IPS-NIHi11 (cell line): ENCODE data around the gene PRDM16.

Source experiments
- DNase-seq: peaks from one replicate; pipeline ENCODE4 v3.0.0; 2012; ENCODE audit warnings: mixed read lengths, low spot score

Gene PRDM16

DNA sequence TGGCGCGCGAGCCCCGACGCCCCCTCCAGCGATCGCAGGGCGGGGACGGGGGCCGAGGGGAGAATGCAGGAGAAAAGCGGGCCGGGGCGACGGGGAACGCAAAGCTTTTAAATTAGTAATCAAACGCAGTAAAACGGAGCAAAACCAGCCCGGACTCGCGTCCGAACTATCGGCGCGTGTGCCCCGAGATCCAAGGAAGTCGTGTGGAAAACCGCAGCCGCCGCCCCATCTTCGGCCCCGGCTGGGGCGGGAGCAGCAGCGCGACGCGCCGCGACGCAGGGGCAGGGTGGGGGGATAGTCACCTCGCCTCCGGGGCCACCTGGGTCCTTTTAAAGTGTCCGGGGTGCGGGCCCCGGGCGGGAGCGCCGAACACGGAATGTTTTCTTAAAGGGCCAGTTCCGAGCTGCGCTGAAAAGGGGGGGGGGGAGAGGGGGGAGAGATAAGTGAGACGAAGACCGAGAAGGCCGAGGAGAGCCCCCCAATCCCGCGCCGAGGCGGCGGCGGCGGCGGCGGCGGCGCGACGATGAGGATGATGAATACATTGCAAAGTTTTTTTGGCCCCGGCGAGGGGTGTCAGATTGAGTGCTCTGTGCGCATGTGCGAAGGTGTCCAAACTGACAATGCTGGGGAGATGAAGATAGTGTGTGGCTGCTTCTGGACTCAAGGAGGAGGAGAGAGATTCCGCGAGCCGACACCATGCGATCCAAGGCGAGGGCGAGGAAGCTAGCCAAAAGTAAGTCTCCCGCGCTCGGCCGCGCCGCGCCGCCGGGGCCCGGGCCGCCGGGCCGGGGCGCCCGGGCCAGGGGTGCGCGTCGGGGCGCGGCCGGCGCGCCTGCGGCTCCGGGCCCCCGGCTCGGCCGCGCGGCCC, at the start of gene PRDM16:
Gene PRDM16 (plus strand): TSS at position 640 of the 868 bp plus-strand sequence. CDS start 57 bp downstream, at position 697.
- DNase-seq: no peak

DNA sequence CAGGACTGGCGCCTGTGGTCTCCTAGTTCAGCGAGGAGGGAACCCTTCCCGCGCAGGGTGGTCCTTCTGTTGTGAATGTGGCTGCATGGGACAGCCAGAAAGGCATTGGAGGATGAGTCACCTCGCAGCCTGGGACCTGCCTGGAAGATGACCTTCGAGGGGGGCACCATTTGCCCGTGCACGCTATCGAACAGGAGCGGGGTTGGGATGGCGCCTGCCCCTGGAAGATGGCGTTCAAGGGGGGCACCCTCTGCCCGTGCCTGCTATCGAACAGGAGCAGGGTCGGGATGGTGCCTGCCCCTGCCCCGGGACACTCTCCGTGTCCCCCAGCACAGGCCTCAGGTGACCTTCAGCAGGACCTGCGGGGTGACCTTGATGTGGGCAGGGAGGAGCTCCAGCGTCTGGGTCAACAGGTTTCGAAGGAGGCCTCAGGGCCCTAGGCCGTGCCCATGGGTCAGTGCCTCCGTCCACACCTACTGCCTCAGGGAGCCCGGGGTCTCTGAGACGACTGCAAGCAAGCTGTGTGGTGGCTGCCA, 49.4 kb upstream of the PRDM16 start:
- DNase-seq: no peak

DNA sequence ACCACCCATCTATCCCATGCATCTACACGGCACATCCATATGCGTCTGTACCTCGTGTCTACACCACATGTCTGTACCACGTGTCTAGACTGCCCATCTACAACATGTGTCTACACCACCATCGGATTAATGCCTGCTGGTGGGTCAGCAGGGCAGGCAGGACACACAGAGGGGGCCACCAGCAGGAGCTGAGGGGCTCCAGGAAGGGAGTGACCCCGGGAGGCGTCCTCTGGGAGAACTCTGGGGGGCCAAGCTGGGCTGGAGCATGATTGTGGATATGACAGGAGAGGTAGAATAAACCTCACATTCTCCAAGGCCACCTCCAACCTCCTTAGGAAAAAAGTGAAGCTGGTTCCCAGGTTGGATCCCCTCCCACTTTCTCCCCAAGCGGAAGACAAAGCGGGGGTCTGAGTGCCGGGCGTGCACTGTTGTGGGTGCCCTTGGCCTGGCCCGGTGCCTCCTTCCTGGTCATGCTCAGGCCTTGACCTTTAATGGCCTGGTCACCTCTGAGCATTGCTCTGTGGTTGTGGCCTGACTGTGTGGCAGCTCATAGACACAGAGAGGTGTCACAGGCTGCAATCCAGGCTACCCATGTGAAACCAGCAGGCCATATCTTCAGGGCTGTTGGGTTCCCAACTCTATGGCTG, 48.6 kb upstream of the PRDM16 start:
- no peak for DNase-seq

DNA sequence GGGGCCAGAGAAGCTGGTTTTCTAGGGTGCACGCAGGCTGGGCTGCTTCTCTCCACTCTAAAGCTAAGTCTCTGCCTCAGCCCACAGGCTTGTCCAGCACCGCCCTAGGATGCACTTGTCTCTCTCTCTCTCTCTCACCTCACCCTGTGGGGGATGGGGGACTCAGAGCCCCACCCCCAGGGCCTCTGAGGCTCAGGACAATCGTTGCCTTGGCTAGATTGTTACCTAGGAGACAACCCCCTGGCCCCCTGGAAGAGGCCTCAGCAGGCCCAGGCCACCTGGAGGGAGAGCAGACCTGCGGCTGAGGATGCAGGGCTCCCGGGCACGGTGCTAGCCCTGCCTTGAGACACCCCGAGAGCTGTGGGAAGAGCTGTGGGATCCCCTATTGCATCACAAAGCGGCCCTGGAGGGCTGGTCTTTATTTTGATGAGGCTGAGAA, 47.8 kb upstream of the PRDM16 start, which contains the start of gene ACTRT2:
Gene ACTRT2 (plus strand): TSS at position 235 of the 439 bp plus-strand sequence. CDS start 220 bp downstream, outside the sequence.
- DNase-seq: no peak

DNA sequence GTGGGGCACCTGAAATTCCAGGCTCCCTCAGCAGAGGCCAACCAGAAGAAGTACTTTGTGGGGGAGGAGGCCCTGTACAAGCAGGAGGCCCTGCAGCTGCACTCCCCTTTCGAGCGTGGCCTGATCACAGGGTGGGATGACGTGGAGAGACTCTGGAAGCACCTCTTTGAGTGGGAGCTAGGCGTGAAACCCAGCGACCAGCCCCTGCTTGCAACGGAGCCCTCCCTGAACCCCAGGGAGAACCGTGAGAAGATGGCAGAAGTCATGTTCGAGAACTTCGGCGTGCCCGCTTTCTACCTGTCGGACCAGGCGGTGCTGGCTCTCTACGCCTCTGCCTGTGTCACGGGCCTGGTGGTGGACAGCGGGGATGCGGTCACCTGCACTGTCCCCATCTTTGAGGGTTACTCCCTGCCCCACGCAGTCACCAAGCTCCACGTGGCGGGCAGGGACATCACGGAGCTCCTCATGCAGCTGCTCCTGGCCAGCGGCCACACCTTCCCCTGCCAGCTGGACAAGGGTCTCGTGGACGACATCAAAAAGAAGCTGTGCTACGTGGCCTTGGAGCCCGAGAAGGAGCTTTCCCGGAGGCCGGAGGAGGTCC, 47.1 kb upstream of the PRDM16 start:
- no peak for DNase-seq

DNA sequence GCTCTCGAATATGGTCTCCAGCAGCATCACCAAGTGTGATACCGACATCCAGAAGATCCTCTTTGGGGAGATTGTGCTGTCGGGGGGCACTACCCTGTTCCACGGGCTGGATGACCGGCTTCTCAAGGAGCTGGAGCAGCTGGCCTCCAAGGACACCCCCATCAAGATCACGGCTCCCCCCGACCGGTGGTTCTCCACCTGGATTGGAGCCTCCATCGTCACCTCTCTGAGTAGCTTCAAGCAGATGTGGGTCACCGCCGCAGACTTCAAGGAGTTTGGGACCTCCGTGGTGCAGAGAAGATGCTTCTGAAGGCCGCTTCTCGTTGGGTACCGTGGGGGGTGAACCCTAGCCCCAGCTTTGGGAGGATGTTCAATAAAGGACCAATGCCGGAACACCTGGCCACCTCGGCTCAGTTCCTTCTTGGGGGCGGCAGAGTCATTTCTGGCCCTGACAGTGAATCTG, 46.5 kb upstream of the PRDM16 start:
- DNase-seq: no peak

DNA sequence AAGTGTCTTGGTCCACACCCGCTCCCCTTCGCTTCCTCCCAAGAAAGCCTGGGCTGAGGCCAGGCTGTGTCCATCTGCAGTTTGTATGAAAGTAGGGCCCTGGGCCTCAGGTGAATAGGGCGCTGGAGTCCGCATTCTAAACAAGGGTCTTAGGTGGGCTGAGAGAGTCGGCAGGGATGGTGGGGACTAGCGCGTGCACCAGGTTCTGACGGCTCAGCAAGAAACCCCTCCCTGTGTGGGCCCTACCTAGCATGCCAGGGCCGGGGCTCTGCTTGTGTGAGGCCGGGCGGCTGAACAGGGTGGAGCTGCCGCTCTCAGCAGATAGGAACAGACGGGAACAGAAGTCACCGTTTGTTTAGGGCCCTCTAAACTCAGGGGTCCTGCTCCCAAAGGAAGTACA, 46.0 kb upstream of the PRDM16 start:
- no peak for DNase-seq

DNA sequence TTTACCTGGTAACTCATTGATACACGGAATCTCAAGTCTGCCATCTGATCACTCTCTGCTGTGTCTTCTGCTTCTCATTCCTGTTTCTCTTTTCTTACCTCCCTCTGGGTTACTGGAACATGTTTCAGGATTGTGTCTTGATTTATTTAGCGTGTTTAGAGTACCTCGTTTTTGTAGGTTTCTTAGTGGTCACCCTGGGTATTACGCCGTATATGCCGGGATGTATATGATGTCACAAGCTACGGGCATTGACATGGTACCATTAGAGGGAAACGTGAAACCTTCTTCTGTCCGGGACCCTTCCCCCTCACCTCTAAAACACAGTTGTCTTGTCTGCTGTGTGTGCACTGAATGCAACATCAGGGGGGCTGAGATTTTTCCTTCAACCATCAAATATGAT, 45.0 kb upstream of the PRDM16 start:
- no peak for DNase-seq

DNA sequence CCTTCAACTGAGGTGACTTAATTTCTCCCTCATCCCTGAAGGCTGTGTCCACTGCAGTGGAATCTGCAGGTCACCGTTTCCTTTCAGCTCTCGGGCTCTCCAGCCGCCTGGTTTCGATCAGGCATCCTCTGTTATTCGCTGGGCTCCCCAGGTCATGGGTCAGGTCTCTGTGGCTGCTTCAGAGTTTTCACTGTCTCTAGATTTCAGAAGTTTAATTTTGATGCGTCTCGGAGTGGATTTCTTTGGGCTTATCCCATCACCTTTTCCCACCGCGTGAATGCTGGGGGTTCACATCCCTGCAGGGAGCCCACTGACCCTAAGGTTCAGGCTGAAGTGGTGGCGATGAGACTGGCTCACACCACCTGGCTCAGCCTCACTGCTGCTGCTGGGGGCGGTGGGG, 44.4 kb upstream of the PRDM16 start:
- no peak for DNase-seq

DNA sequence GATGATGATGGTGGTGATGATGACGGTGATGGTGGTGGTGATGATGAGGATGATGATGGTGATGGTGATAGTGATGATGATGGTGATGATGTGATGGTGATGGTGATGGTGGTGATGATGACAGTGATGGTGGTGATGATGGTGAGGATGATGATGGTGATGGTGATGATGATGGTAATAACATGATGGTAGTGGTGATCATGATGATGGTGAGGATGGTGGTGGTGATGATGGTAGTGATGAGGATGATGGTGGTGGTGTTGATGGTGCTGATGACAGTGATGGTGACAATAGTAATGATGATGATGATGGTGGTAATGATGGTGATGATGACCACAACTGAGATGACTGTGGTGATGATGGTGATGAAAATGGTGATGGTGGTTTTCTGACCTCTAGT, 42.9 kb upstream of the PRDM16 start:
- DNase-seq: no peak

DNA sequence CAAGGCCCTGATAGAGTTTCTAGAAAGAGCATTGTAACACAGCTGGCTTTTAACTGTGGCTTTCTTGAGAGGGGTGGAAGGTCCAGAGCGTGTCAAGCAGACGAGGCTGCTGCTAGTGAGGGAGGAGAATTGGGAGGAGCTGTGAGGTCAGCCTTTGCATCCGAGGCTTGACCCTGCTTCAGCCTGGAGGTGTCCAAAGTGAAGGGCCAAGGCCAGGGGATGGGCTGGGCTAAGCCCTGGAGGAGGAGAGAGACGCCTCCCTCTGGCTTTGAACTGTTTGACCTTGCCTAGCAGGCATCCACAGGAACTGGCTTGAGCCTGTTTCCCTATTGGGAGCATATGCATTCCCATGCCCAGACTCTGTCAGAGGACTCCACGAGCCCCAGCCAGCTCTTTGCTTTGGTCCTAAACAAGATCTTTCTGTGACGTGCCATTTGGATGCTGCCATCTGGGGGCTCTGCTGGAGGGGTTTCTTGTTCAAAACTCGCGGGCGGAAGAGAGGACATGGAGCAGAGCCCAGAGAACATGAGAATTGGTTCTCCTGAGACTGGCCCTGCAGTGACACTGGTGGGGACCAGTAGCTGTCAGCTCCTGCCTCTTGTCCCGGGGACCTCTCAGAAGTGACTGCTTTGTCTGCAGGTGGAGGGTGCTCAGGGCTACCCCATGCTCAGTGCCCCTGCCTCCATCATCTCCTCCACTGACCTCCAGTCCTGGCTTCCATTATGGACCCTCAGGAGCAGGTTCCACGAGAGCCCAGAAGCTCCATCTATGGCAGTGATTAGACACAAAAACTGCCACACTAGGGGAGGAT, 42.2 kb upstream of the PRDM16 start:
- no peak for DNase-seq

DNA sequence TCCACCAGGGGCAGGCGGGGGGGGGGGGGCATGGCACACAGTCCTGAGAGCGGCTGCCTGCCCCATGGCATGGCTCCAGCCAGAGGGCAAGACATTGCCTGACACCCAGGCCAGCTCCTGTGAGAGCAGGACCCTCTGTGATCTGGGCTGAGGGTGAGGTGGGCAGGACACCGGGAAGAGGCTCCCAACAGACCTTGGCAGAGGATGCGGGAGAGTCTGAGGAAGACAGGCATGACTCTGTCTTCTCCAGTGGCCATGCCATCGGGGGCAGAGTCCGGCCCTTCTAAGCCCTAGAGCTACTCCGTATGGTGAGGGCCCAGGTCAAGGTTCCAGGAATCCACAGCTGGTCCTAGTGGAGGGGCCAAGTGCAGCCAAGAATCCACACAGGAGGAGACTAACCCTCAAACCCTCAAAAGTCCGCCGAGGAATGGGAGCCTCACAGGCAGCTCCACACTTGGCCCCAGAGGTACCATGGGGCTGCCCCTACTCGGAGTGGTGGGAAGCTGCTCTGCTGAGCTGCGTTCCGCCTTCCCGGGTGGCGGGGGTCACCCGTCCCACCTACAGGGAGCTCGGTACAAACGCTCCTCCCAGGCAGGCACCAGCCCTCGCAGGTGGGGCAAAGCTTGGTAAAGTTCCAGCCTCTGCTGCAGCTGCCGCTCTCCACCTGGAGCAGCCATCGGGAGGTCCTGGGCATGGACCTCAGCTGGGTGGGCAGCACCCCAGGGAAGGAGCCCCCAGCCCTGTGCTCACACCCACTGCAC, 41.2 kb upstream of the PRDM16 start:
- no peak for DNase-seq

DNA sequence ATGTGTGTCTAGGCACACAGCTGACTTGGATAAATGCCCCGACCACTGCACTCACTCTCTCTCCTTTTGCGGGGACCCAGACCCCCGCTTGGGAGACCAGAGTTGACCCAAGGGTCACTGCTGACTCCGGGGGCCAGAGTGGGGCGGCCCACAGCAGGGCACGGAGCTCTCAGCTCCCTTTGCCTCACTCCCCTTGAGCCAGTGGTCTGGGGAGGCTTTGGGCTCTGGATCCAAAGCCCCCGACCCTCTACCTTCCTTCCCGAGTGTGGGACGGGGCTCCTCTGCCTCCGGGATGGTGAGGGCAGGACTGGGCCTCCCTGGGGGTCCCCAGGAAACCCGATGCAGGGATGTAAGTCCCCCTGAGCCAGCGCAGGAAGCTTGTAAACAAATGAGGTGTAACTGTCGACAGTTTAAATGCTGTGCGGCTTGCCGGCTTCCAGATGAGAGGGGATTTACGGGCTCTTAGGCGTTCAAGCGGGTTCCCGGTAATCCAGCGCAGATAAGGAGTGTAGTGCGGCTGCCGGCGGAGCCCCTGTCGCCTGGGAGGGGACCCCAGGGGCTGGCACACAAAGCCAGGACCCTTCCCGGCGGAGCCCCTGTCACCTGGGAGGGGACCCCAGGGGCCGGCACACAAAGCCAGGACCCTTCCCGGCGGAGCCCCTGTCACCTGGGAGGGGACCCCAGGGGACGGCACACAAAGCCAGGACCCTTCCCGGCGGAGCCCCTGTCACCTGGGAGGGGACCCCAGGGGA, 40.3 kb upstream of the PRDM16 start:
- no peak for DNase-seq

DNA sequence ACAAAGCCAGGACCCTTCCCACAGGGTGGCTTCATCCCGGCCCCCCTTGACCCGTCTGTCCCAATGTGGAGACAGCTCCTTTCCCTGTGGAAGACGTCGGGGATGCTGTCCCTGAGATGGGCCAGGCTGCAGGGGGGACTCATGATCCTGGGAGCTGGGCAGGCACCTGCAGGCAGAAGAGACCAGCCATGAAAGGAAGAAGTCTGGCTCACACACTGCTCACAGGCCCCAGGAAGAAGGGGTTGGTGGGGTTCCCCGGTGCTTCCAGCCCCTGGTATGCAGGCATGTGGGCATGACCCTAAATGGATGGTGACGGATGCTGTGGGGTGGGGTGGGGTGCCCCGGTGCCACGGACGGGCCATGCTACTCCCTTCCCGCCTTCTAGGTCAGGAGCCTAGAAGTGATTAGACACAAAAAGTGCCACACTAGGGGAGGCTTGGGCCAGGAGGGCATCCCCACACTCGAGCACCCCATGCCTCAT, 39.5 kb upstream of the PRDM16 start:
- no peak for DNase-seq

DNA sequence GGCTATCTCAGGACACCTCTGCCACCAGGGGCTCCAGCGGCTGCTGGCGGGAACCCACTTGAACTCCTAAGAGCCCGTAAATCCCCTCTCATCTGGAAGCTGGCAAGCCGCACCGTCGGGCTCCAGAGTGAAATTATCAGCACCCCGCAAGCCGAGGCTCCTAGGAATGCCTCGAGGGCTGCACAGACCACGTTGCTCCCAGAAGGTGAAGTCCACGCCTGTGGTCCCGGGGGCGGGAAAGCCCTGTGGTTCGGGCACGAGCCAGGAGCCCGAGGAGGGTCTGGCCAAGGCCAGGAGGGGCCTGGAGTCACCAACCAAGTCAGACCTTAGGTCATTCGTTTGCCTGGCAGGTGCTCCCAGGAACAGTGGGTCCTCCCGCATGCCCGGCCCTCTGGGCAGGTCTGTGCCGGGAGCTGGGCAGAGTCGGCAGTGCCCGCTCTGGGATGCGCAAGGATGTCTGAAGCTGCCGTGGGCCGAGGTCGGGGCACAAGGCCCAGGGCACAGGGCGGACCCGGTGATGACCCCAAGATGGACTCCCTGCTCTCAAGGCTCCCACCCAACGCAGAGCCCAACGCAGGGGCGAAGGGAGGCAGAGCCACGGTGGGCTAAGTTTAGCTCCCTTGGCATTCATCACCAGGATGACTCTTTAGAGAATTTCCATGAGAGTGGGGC, 38.9 kb upstream of the PRDM16 start:
- DNase-seq: no peak

DNA sequence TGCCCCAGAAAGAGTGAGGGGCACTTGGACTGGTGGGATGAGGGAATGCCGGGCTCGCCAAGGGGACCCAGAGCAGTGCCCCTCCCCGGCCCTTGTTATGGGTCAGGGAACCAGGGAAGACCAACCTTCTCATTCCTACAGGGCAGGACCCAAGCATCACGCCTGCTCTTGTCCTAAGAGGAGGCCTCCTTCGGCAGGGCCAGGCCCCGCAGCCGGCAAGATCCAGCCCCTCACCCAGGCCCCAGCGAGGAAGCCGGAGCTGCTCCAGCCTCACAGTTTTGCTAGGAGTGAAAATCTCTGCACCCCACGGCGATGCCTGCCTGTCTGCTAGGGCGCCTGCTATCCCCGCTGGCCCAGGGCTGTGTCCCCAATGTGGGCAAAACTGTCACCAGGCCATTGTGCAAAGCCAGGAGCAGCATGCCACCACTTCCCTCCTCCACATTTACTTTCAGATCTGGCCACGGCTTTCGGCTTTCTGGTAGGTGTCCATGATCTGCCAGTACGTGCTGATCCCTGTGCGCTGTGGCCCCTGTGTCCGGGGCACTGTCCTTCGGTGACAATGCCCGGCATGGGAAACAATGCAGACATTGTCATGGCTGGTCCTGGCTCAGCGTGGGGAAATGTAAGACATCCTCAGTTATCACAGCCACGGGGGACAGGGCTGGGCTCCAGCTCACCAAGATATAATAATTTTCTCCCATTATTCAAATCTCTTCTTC, 38.2 kb upstream of the PRDM16 start:
- DNase-seq: no peak

DNA sequence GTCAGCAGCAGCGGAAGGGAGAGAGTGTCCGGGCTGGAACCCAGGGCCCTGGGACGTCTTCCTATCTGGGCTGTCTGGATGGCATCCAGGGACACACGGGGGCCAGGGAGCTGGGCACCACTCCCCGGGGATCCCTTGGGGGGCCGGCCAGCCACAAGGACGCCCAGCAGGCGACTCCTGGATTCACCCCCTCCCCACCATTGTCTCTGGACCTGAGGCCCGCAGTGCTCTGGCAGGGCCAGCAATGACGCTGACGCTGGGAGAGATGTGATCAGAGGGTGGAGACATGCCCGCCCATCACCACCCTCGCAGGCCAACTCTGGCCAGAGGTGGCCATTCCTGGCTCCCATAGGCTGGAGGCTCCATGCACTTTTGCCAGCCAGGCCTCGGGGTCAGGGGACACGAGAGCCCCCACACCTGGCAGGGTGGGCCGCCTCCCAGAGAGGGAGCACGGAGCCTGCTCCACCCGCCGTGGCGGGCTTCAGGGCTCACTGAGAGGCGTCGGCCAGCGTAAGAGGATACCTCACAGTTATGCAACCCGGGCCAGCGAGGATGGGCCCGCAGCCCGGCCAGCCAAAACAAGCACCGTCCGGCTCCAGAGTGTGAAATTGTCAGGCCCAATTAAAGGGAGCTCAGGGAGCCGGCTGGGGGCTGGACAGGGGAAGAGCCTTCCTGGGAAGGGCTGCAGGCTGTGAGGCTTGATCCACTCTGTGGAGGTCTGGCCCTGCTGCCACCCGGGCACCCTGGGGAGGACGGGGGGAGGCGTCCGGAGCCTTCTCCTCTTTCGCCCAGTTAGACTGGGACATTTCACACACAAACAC, 37.4 kb upstream of the PRDM16 start:
- no peak for DNase-seq
